IPS DF 19.7 (cell line): ENCODE results near the gene UBL4A.

Source experiments
- DNase-seq: peaks from one replicate; pipeline ENCODE4 v3.0.0-alpha.2; 2013; ENCODE audit warnings: low read depth, low spot score

Gene UBL4A

DNA sequence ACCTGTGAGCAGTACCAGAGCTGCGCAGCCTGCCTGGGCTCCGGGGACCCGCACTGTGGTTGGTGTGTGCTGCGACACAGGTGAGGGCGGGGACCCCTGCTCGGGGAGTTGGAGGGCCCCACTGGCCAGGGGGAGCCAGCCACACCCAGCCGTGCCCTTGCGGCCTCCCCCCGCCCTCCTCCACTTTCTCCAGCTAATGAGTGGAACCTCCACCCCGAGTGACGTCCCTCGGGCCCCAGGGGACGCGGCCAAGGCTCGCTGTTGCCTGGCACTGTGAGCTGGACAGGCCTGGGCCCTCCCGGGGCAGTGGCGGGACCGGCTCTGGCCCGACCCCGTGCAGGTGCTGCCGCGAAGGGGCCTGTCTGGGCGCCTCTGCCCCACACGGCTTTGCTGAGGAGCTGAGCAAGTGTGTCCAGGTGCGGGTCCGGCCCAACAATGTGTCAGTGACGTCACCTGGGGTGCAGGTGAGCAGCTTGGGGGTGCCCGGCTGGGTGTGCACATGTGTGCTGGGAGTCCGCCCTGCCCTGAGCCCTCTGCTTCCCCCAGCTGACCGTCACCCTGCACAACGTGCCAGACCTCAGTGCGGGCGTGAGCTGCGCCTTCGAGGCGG is 22.7 kb downstream of the UBL4A start:
- no peak for DNase-seq

- DNase-seq, result no peak
Measured at GRCh38 chrX:154462396-154462795, 24.0 kb downstream of the UBL4A start.

- no peak for DNase-seq
Measured at GRCh38 chrX:154460326-154460725, 26.1 kb downstream of the UBL4A start.

DNA sequence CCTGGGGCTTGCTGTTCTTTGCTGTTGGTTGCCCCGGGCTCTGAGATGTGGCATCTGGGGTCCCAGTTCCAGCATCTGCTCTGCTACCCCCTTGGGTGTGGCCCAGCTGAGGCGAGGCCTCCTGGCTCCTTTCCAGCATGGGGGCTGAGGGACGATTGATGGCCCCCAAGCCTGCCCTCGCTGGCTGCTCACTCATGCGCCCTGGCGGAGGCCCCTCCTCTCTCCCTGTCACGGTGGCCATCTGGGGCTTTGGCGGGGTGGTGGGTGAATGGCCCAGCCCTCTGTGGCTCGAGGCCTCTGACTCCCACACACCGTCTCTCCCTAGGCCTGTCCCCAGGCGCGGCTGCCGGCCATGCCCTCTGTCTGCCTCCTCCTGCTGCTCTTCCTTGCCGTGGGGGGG is 26.6 kb downstream of the UBL4A start:
- no peak for DNase-seq

DNA sequence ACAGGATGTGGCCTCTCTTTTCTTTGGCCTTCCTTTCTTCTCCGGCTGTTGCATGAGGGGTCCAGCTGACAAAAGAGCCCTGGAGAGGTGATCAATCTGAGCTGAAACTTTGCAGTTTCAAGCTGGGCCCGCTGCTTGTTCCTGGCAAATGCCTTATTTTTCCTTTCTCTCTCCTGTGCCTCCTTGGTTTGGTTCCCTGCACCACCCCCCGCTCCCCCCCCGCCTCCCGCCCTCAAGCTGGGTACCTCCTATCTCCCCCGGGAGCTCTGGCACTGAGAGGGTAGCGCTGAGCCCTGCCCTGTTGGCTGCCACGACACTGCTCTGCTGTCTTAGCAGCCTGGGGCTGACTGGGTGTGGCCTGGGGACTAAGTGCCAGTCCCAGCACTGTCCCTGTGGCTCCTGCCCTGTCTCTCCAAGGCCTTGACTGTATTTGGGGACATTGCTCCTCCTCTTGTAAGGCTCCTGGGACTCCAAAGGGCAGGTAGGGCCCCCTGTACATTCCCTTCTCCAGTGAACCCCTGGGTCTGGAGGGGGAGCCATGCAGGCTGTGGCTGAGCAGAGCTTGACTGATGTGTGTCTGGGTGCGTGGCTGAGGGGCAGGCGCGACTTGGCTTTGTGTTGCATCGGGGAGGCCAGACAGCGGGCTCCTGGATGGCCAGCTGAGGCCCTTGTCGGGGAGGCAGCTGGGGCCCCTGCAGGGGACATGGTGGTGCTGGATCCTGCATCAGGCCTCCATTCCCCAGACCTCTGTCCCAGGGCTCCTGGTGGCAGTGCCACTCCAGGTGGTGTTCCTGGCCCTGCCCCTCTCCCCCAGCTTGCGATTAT is 27.2 kb downstream of the UBL4A start:
- no peak for DNase-seq

GRCh38 chrX:154458116-154458953 is 28.1 kb downstream of the UBL4A start, which contains the start of gene PLXNA3:
Gene PLXNA3 (plus strand): TSS chrX:154458281. CDS start chrX:154460184, 1,903 bp downstream.
- no peak for DNase-seq

GRCh38 chrX:154457491-154458115 is 28.8 kb downstream of the UBL4A start:
- no peak for DNase-seq

- no peak for DNase-seq
Measured at GRCh38 chrX:154452823-154453222, 33.6 kb downstream of the UBL4A start.

GRCh38 chrX:154450312-154450711 is 36.1 kb downstream of the UBL4A start:
- DNase-seq, result no peak

DNA sequence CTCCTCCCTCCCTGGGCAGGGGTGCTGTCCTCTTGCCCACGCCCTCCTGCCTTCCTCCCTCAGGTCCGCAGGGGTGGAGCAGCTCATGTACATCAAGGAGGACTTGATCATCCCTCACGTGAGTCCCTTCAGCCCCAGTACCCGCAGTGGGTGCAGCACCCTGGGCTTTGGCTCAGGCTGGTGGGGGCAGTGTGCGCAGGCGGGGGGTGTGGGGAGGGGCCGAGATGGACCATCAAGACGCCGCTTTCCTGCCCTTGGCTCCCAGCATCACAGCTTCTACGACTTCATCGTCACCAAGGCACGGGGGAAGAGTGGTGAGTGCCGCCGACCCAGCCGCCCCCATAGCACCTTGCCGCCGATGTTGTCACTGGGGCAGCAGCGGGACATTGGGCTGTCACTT is 36.8 kb downstream of the UBL4A start:
- DNase-seq, result no peak

GRCh38 chrX:154448484-154448883 is 37.9 kb downstream of the UBL4A start:
- DNase-seq, result no peak

GRCh38 chrX:154446430-154446829 is 40.0 kb downstream of the UBL4A start:
- DNase-seq, result no peak

- no peak for DNase-seq
Measured at GRCh38 chrX:154445776-154446175, 40.6 kb downstream of the UBL4A start.

- no peak for DNase-seq
Measured at GRCh38 chrX:154444755-154445246, 41.6 kb downstream of the UBL4A start.

GRCh38 chrX:154443992-154444754 is 42.2 kb downstream of the UBL4A start, which contains the start of gene FAM50A:
Gene FAM50A (plus strand): TSS chrX:154444141. CDS start chrX:154444236, 95 bp downstream.
- no peak for DNase-seq

DNA sequence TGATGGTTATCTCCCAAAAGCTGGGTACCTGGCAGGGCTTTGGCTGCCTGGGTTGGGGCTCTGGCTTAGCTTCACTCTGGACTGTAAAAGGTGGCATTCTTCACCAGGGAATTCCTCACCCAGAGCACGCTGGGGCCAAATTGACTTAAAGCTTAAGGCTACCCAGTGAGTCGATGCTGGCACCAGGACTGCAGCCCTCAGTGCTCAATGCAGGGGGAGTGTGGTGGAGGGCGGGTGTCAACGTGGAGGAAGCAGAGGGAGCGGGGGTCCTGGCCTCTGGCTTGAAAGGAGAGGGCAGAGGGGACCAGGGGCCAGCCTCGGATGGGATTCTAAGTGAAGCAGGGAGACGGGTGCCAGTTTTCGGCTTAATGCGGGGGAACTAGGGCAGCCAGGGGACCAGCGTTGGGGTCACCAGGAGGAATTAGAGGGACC is 42.9 kb downstream of the UBL4A start:
- DNase-seq, result no peak

GRCh38 chrX:154441984-154442707 is 44.3 kb downstream of the UBL4A start:
- no peak for DNase-seq

DNA sequence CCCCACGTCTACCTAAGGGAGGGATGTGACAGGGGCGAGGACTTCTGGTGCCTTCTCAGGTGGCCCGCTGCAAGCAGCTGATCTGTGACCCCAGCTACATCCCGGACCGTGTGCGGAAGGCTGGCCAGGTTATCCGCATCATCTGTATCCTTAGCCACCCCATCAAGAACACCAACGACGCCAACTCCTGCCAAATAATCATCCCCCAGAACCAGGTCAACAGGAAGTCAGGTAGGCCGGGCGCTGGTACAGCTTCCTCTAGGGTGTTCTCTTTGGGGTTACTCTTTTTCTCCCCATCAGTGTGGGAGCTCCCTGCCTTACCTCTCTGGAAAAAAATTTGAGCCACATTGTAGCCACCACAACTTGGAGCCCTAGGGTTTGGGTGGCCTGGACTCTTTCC is 44.9 kb downstream of the UBL4A start:
- no peak for DNase-seq

DNA sequence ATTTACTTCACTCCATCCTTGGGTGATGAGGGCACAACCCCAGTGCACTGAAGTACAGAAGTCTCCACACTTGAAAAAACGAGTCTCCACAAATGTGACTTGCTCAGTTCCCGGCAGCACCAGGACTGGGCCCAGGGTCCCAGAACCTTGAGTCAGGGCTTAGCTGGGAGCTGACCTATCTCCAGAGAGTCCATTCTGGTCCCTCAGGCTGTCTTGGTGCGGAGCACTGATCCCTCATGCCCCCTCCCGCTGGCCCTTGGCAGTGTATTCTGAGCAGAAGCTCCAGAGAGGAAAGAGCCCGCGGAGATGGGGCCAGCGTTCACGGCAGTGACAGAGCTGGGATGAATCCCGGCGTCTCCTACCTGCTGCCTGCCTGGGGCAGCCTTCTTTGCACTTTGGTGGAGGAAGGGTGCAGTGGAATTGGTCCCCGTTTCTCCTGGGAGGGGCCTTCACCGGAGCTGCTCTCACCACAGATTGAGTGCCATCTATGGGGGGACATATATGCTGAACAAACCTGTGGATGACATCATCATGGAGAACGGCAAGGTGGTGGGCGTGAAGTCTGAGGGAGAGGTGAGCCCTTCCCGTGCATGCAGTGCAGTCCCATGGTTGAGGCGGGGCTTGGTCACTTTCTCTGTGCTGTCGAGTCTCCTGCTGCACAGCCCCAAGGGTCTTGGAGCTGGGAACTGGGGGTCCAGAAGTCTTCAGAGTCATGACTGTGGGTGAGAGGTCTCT is 45.6 kb downstream of the UBL4A start:
- DNase-seq, result no peak
